ENCODE data around the gene GALM.

GRCh38 chr2:38690499-38691420, 24.8 kb downstream of the GALM start:
- TF ChIP-seq MEF2D (CRISPR knock-in tag; IDR thresholded peaks at IDR 0.05), result no peak; the same call in 1 of the 2 replicates
- TF ChIP-seq HOXA9 (CRISPR knock-in tag; IDR thresholded peaks at IDR 0.05; ENCODE audit: borderline replicate concordance), result no peak
- TF ChIP-seq ZNF580 (CRISPR knock-in tag; IDR thresholded peaks at IDR 0.05; ENCODE audit: borderline replicate concordance, low read depth), result no peak
- no peak for TF ChIP-seq RAD21 (CRISPR knock-in tag; IDR thresholded peaks at IDR 0.05)
- no peak for TF ChIP-seq CBFB (CRISPR knock-in tag; IDR thresholded peaks at IDR 0.05)
- TF ChIP-seq TRIM24 (CRISPR knock-in tag; IDR thresholded peaks at IDR 0.05), result no peak
- no peak for TF ChIP-seq ZNF18 (CRISPR knock-in tag; IDR thresholded peaks at IDR 0.05; ENCODE audit: insufficient replicate concordance)
- no peak for TF ChIP-seq ZBTB39 (CRISPR knock-in tag; IDR thresholded peaks at IDR 0.05)
- TF ChIP-seq CTCF (CRISPR knock-in tag; IDR thresholded peaks at IDR 0.05), result no peak
- no peak for TF ChIP-seq REST (IDR thresholded peaks at IDR 0.05; ENCODE audit: borderline replicate concordance in 1 of 2, low read depth in 1 of 2, low read length in 2 of 2)
- no peak for TF ChIP-seq CEBPZ (IDR thresholded peaks at IDR 0.05; ENCODE audit: low read length)

Measured in HepG2 (cell line).